NOMO-1 treated with DMSO at 0.1 percent for 48 hours (cell line): ENCODE results near the gene SORCS3.

Experiments
- DNase-seq: peaks from one replicate; lab custom pipeline; 2025; ENCODE audit not compliant: unreplicated experiment; lab: John Stamatoyannopoulos, UW

The SORCS3 gene

GRCh38 chr10:104641187-104641936 lies at the start of gene SORCS3:
Gene SORCS3, plus strand, starts transcription at chr10:104641290.
- no peak for DNase-seq

DNA sequence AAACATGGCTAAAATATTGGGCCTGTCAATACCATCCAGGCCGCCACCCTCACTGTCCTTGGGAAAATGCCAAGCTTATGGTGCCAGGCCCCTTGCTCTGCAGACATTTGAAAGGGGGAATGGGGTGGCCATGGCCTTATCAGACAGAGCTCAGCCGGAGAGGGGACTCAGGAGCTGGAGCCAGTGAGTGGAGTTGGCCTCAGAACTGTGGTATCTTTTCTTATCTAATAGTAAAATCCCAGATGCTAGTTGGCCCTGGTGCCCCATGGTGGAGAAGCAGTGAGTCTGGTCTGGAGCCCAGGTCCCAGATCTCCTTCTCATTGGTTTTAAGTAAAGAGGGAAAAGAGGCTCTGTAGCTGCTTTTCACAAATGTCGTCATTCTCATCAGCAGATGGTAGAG lies 49.6 kb upstream of the SORCS3 start:
- DNase-seq: no peak

- DNase-seq: no peak
Observed at GRCh38 chr10:104601166-104601565, 39.9 kb upstream of the SORCS3 start.

DNA sequence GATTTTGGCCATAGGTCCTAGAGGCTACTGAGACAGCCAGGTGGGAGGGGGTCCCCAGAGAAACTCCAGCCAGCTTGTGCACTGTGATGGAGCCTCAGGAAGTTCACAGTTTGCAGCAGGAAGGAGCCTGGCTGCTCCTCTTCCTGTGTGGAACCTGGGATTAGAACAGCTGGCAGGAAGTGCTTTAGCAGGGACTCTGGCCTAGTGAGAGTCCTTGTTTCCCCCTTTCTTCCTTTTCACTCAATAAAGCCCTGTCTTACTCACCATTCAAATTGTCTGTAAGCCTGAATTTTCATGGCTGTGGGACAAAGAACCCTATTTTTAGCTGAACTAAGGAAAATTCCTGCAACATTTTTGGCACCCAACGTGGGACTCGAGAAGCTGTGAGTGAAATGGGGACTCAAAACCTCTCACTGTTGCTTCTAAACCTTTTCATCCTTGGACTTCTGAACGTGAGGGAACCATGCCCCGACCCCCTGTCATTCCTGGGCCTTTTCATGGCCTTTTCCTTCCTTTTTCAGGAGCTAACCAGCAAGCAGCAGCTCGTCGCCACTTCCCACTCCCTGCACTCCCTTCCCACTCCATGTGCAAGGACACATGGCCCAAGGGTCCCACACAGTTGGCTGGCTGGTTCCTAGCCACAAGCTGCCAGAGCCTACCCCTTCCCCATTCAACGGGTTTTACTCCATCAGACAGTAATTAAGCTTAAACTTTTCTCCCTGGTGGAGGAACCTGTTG lies 32.8 kb upstream of the SORCS3 start:
- no peak for DNase-seq

DNA sequence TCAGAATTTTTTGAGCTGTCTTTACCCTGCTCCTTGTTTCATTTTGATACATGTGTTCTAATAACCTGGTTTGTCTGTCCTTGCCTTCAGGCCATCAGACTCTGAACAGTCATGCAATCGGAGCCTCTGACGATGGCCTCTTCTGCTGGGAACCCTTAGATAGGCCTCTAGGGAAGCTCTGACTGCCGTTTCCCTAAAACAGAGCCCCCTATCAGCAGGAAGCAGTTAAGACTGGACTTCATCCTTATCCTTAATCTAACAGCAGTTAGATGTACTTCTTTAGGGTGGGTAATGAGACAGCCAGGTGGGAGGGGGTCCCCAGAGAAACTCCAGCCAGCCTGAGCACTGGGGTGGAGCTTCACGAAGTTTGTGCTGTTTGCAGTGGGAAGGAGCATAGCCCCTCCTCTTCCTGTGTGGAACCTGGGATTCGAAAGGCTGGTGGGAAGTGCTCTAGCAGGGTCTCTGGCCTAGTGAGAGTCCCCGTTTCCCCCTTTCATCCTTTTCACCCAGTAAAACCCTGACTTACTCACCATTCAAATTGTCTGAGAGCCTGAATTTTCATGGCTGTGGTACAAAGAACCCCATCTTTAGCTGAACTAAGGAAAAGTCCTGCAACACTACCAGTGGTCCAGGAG lies 28.4 kb upstream of the SORCS3 start:
- DNase-seq: no peak

DNA sequence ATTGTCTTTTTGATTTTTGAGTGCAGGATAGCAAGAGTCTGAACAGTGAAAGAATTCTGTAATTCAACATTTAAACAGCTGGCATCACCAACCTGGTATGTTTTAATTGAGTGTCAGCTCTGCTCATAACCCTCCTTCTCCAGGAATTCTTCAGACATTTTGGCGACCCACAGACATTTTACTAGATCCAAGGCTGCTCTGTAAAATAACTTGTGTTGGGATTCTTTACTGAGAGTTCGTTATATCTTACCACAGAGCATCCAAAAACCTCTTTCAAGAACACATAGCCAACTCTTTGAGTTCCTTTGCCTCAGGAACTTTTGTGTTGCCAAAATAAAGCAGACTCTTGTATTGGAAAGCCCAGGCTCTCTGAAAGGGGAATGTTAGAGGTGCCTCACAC lies 27.7 kb upstream of the SORCS3 start:
- DNase-seq: no peak

GRCh38 chr10:104614245-104614831 lies 26.8 kb upstream of the SORCS3 start:
- DNase-seq: peak; percentile 44

DNA sequence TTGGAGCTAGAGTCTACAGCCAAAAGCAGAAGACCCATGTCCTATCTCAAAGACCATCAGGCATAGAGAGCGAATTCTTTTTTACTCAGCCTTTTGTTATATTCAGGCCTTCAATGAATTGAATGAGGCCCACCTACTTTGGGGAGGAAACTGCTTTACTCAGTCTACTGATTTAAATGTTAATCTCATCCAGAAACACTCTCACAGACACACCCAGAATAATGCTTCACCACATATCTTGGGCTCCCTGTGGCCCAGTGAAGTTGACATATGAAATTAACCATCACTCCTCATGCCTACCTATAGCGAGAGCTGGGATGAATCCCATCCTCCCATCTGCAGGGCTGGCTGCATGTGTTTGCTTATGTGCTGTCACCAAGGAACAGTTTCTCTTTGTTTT lies 26.0 kb upstream of the SORCS3 start:
- DNase-seq: no peak

GRCh38 chr10:104617831-104618230 lies 23.3 kb upstream of the SORCS3 start:
- no peak for DNase-seq

DNA sequence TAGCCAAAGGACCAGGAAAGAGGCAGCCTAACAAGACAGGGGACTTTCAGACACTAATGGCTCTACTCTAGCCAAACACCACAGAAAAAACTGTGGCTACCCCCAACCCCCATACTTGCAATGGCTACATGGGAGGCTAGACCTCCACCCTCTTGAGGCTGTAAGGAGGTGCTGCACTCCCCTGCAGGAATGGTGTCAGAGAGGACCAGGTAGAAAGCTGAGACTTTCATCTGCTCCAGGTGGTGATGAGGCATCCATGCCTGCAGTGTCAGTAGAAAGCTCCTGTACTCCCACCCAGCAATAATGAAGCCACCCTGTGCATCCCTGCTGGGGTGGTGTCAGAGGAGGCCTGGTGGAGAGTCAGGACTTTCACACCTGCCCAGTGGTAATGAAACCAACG lies 18.9 kb upstream of the SORCS3 start:
- DNase-seq: no peak

GRCh38 chr10:104622598-104623209 lies 18.4 kb upstream of the SORCS3 start:
- peak; percentile 1 for DNase-seq

GRCh38 chr10:104630731-104631130 lies 10.4 kb upstream of the SORCS3 start:
- DNase-seq: no peak

DNA sequence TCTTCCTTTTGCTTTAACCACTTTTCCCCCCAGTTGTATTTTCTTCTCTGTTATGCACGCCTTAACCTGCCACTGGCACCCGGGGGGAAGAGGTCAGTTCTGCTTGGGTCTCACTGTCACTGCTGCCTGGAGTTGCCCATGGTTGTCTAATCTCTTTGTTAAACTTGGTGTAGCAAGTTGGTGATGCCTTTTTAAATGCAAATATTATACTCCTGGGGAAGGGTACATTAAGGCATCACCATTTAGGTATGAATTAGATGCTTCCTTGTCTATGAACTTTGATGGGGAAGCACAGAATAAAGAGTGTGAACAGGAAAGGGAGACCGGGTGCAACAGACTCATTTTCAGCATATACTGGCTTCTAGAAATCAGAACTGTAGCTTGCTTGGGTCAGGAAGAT lies 9.1 kb upstream of the SORCS3 start:
- DNase-seq: no peak

GRCh38 chr10:104638861-104639589 lies 2.1 kb upstream of the SORCS3 start:
- DNase-seq: no peak

GRCh38 chr10:104639590-104640338 lies 1.3 kb upstream of the SORCS3 start:
- DNase-seq: no peak

- DNase-seq: no peak
Observed at GRCh38 chr10:104640339-104641186, 527 bp upstream of the SORCS3 start.

- DNase-seq: no peak
Observed at GRCh38 chr10:104641937-104642657, 1.0 kb downstream of the SORCS3 start.

DNA sequence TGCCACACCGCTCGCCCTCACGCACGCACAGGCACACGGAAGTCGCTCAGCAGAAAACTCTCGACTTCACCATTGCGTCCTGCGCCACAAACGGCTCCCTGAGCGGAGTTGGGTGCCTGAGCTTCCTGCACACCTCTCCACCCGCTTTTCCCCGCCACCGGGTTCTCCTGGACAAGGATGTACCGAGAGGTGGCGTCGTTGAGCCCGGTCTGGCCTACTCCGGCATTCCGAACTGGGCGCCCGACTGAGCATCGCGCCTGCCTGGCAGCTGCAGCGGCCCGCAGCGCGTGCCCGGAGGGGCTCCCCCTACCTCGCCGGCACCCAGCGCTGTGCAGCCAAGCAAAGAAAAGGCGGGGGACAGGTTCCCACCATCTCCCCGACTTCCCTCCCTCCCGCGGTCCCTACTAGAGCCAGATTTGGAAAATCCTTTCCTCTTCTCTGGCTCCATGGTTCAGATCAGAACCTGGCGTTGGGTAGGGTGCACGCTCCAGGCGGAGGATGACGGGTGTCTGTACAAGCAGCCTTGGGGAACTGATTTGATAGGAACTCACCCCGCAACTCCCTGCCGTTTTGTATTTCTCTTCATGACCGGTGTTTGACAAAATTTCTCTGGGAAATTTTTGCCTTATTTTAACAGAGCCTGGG lies 1.7 kb downstream of the SORCS3 start:
- DNase-seq: no peak
